K562 (cell line): ENCODE results near the gene DBNDD1. TPM values are rescaled to one million over a fixed set of nuclear protein-coding genes. Genes with fewer than 3 reads are reported as not detected.
A peak's percentile ranks its signal among the peaks of the same experiment; 100 is the strongest.

Experiments
- ARID3A ChIP-seq: IDR thresholded peaks from 2 replicates; pipeline ENCODE4 v1.6.1; 2012; ENCODE audit warnings: low read depth, low read length, improper control_type of control experiment, borderline replicate concordance
- CEBPG ChIP-seq, 3 experiments: fragments of 200-800 bp in 1 of 3; sonication (Bioruptor generic) in 1 of 3; sonication (generic) in 1 of 3; formaldehyde crosslinking in 1 of 3; IDR thresholded peaks in 2 of 3; conservative IDR thresholded peaks in 1 of 3; 2 replicates each; pipeline versions ENCODE4 v1.6.1 to v1.8.0; 2016 to 2022; ENCODE audit warnings: missing compliant biosample characterization in 2 of 3, missing genetic modification characterization in 2 of 3, mild to moderate bottlenecking in 1 of 3, missing genetic modification reagents in 1 of 3
- CHAMP1 ChIP-seq: fragments of 450-650 bp; IDR thresholded peaks from 2 replicates; pipeline ENCODE4 v1.6.1; 2016; ENCODE audit warnings: mild to moderate bottlenecking
- CTBP1 ChIP-seq: fragments of 450-650 bp; IDR thresholded peaks from 2 replicates; pipeline ENCODE4 v1.6.1; 2016; ENCODE audit warnings: borderline replicate concordance
- FOXM1 ChIP-seq, 2 experiments: fragments of 450-650 bp in 1 of 2; sonication (generic) in 1 of 2; formaldehyde crosslinking in 1 of 2; IDR thresholded peaks; 2 replicates each; pipeline versions ENCODE4 v1.6.1 to v1.9.0; 2017 to 2022; ENCODE audit warnings: low read depth in 2 of 2, mild to moderate bottlenecking in 2 of 2, missing genetic modification reagents in 1 of 2, moderate library complexity in 1 of 2
- HMGXB4 ChIP-seq: sonication (generic); formaldehyde crosslinking; IDR thresholded peaks from 2 replicates; pipeline ENCODE4 v1.8.1; 2023; ENCODE audit warnings: mild to moderate bottlenecking, missing genetic modification reagents
- JUN ChIP-seq, 2 experiments: sonication (generic) in 1 of 2; formaldehyde crosslinking in 1 of 2; IDR thresholded peaks; 2 replicates each; pipeline versions ENCODE4 v1.6.1 to v1.8.0; 2012 to 2022; ENCODE audit warnings: borderline replicate concordance in 2 of 2, mild to moderate bottlenecking in 2 of 2, improper control_type of control experiment in 1 of 2, low read depth in 1 of 2, low read length in 1 of 2, missing genetic modification reagents in 1 of 2
- RBBP5 ChIP-seq: fragments of 200-600 bp; sonication (generic); IDR thresholded peaks from 2 replicates; pipeline ENCODE4 v1.6.1; 2012; ENCODE audit warnings: borderline replicate concordance, mild to moderate bottlenecking, low read length, control low read depth, inconsistent platforms; ENCODE audit not compliant: insufficient read depth, poor library complexity, severe bottlenecking
- USF1 ChIP-seq: sonication (generic); formaldehyde crosslinking; IDR thresholded peaks from 2 replicates; pipeline ENCODE4 v1.9.0; 2022; ENCODE audit warnings: mild to moderate bottlenecking, missing genetic modification reagents
- ZC3H4 ChIP-seq: sonication (generic); formaldehyde crosslinking; IDR thresholded peaks from 2 replicates; pipeline ENCODE4 v1.9.0; 2021; ENCODE audit warnings: missing genetic modification reagents, borderline replicate concordance
- ZNF239 ChIP-seq: fragments of 250-450 bp; sonication (Bioruptor Pico); IDR thresholded peaks from 2 replicates; pipeline ENCODE4 v1.4.0; 2020; ENCODE audit warnings: mild to moderate bottlenecking
- ZNF76 ChIP-seq: fragments of 250-450 bp; sonication (Bioruptor Pico); IDR thresholded peaks from 2 replicates; pipeline ENCODE4 v1.4.0; 2020; ENCODE audit warnings: mild to moderate bottlenecking, moderate library complexity, borderline replicate concordance
- polyA plus RNA-seq, 8 experiments: library from polyadenylated mRNA; depleted of rRNA in 4 of 8; stranded (reverse) in 5 of 8; unstranded in 3 of 8; fragments of >200 nt; fragmentation: Nextera tagmentation in 2 of 8; fragmentation: Illumina TruSeq in 1 of 8; extraction: Ambion mirVana in 2 of 8; extraction: Trizol in 1 of 8; gene quantifications; 2 replicates each; pipeline versions ENCODE4 v1.2.1 to v1.2.3, GENCODE V29; 2011 to 2014; ENCODE audit warnings: inconsistent platforms in 1 of 8, missing spikeins in 1 of 8
- total RNA-seq, 7 experiments: library from RNA; depleted of rRNA in 6 of 7; stranded (reverse); fragments of >200 nt in 6 of 7; fragmentation: Illumina TruSeq in 2 of 7; extraction: Trizol in 2 of 7; gene quantifications; 2 replicates each; pipeline versions ENCODE4 v1.2.1 to v1.2.3, GENCODE V29; 2011 to 2021; ENCODE audit warnings: low replicate concordance in 1 of 7
- TF ChIP-seq, protein P1 (sequence below): sonication (generic); formaldehyde crosslinking; IDR thresholded peaks from 2 replicates; pipeline ENCODE4 v1.9.0; 2022; ENCODE audit warnings: mild to moderate bottlenecking, missing genetic modification reagents
- TF ChIP-seq, protein P2 (sequence below): fragments of 450-650 bp; IDR thresholded peaks from 2 replicates; pipeline ENCODE4 v1.6.1; 2016; ENCODE audit warnings: borderline replicate concordance

Gene DBNDD1
- total and polyA plus RNA-seq, 9 of the 15 experiments (the other 6 are each of a cell fraction or from before 2014, with no cell fraction given), result 0.55 to 13.0 (median 5.8) TPM

DNA sequence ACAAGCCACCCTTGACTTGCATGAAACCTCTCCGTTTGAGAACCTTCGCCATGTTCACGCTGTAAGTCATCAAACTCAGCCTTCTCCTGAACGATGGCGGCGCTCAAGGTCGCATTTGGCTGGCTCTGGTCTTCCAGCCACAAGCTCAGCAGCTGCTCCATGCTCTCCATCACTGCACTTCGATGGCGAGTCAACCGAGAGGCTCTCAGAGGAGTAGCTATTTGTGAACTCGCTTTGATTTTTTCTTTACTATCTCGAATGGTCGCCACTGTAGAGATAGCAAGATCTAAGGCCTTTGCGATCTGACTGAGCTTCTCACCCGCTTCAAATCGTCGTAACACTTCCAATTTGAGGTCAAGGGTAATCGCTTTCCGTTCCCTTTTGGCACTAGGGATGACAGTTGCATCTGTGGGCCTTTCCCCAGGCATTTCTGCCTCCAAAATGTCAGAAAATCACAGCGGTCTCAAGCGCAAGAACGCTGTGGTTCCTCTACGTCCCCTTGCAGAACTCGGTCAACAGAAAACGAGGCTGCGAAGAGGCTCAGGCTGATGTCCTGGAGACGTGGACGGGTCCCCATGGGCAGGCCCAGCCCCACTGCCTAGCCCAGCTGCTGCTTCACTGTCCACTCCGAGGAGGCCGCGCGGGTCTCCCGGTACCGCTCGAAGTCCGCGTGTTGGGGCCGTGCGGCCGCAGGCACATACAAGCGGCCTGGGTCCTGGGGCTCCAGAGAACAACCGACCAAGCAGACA lies 47.6 kb downstream of the DBNDD1 start (continued):
- TF ChIP-seq CHAMP1 (no peak), ARID3A (no peak), JUN (IDR thresholded peaks at IDR 0.05; ENCODE audit: borderline replicate concordance, low read depth, low read length) (no peak), JUN (CRISPR knock-in tag; IDR thresholded peaks at IDR 0.05; ENCODE audit: borderline replicate concordance) (peak; percentile 78; the same call in 1 of the 2 replicates), RBBP5 (peak; percentile 9), FOXM1 (IDR thresholded peaks at IDR 0.05; ENCODE audit: low read depth) (no peak), FOXM1 (CRISPR knock-in tag; IDR thresholded peaks at IDR 0.05; ENCODE audit: low read depth) (peak; percentile 6; the same call in 1 of the 2 replicates), ZC3H4 (CRISPR knock-in tag) (no peak), CEBPG (CRISPR knock-in tag; IDR thresholded peaks at IDR 0.05) (peak; percentile 31; the same call in 1 of the 2 replicates), CEBPG (tag; conservative IDR thresholded peaks at IDR 0.05 in 1 of 2, IDR thresholded peaks at IDR 0.05 in 1 of 2) (no peak), CTBP1 (peak; percentile 24; the same call in 1 of the 2 replicates), HMGXB4 (peak; percentile 49; the same call in 1 of the 2 replicates), ZNF76 (CRISPR knock-in tag) (0 out of 2 replicates have a peak, but pooled peaks have one; percentile 22), USF1 (peak; percentile 52), ZNF239 (no peak)
- TF ChIP-seq, protein P1, sequence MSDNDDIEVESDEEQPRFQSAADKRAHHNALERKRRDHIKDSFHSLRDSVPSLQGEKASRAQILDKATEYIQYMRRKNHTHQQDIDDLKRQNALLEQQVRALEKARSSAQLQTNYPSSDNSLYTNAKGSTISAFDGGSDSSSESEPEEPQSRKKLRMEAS, result peak; percentile 57
- TF ChIP-seq, protein P2, sequence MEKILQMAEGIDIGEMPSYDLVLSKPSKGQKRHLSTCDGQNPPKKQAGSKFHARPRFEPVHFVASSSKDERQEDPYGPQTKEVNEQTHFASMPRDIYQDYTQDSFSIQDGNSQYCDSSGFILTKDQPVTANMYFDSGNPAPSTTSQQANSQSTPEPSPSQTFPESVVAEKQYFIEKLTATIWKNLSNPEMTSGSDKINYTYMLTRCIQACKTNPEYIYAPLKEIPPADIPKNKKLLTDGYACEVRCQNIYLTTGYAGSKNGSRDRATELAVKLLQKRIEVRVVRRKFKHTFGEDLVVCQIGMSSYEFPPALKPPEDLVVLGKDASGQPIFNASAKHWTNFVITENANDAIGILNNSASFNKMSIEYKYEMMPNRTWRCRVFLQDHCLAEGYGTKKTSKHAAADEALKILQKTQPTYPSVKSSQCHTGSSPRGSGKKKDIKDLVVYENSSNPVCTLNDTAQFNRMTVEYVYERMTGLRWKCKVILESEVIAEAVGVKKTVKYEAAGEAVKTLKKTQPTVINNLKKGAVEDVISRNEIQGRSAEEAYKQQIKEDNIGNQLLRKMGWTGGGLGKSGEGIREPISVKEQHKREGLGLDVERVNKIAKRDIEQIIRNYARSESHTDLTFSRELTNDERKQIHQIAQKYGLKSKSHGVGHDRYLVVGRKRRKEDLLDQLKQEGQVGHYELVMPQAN, result peak; percentile 65; the same call in 1 of the 2 replicates
